Activated naive CD4-positive, alpha-beta T cell (primary cell): ENCODE results near the gene FAM83F.

Source experiments
- DNase-seq, 4 experiments: peaks; one replicate each; lab custom pipeline; 2025; lab: John Stamatoyannopoulos, UW

The FAM83F gene

GRCh38 chr22:39994566-39995392 lies at the start of gene FAM83F:
FAM83F (plus strand) TSS chr22:39994954; CDS start chr22:39995043, 89 bp downstream.
- peak in 1 of 4 experiments; percentile 26 for DNase-seq

DNA sequence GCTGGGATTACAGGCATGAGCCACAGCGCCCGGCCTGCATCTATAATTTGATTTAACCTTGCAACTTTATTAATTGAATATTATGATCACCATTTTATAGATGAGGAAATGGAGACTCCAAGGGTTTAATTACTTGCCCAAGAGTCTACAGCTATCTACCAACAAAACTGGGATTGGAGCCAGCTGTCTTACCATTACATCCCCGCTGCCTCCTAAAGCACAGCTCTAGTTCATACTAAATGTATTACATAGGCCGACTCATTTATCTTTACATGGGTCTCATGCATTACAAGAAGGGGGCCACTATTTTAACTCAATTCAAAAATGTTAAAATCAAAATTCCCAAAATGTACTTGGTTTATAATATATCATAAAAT lies 48.6 kb upstream of the FAM83F start:
- DNase-seq, result no peak

- no peak for DNase-seq
Observed at GRCh38 chr22:39946503-39947219, 48.1 kb upstream of the FAM83F start.

- no peak for DNase-seq
Observed at GRCh38 chr22:39947220-39948216, 47.2 kb upstream of the FAM83F start.

DNA sequence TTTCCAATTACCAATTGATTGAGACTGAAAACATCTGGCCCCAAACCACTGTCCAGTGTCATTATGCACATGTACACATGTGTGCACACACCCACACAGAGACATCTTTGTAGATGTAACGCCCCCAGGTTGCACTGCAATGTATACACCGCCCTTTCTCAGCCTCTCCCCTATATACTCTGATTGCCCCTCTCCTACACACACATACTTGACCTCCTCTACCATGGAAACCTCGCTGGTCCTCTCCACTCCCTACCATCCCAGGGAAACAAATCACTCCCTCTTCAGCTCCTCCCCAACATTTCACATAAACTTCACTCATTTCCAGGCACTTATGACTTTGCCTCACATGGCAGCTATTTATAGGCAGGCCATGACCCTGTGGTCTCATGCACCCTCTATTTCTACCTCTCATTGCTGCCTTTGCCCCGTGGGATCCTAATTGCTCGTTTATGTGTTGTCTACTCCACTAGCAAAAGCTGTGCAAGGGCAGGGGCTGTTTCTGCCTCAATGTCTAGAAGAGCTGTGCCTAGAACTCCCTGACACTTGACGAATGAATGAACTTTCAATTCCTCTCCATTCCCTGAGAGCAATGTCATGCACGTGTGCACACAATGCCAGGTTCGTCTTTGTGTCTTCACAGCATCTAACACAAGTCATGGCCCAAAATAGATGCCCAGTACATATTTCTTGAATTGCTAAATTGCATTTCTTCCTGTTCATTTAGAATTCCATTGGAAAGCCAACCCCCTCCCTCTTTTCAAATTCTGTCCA lies 44.6 kb upstream of the FAM83F start:
- DNase-seq, result no peak

DNA sequence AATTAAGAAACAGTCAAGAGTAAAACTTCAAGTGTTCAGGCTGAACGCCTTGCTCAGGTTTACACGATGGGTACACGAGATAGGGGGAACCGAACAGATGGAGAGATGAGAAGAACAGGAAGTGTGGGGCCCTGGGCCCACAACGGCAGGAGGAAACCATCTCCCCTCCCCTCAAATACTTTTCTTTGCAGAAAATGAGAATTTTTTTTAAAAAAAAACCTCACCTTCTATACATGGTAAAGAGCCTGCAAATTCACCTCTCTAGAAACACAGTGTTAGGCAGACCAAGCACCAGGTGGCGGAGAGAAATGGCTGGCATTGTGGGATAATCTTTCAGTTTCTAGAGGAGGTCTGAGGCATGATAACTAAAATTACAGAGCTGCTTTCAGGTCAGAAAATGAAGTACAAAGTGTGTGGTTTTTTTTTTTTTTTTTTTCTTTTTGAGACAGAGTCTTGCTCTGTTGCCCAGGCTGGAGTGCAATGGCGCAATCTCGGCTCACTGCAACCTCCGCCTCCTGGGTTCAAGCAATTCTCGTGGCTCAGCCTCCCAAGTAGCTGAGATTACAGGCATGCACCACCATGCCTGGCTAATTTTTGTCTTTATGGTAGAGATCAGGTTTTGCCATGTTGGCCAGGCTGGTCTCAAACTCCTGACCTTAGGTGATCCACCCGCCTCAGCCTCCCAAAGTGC lies 43.0 kb upstream of the FAM83F start:
- peak in 1 of 4 experiments; percentile 14 for DNase-seq

- no peak for DNase-seq
Observed at GRCh38 chr22:39952347-39952746, 42.4 kb upstream of the FAM83F start.

GRCh38 chr22:39953101-39953500 lies 41.7 kb upstream of the FAM83F start:
- DNase-seq, result no peak

DNA sequence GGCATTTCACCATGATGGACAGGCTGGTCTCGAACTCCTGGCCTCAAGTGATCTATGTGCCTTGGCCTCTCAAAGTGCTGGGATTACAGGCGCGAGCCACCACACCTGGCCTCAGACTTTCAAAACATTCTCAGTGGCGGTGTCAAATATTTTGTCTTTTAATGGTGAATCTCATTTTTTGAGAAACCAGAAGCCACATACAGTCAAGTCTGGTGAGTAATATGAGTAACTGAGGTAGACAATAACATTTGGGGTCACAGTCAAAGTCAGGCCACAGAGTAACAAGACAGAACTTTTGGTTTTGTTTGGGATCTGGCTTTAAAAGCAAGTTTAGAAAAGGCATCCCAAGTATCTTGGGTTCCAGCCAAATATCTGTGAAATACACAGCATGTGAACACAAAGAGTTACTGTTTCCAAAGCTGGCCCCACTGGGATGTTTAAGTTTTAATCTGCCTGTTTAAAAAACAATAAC lies 40.1 kb upstream of the FAM83F start:
- no peak for DNase-seq

GRCh38 chr22:39955675-39956074 lies 39.1 kb upstream of the FAM83F start:
- no peak for DNase-seq

DNA sequence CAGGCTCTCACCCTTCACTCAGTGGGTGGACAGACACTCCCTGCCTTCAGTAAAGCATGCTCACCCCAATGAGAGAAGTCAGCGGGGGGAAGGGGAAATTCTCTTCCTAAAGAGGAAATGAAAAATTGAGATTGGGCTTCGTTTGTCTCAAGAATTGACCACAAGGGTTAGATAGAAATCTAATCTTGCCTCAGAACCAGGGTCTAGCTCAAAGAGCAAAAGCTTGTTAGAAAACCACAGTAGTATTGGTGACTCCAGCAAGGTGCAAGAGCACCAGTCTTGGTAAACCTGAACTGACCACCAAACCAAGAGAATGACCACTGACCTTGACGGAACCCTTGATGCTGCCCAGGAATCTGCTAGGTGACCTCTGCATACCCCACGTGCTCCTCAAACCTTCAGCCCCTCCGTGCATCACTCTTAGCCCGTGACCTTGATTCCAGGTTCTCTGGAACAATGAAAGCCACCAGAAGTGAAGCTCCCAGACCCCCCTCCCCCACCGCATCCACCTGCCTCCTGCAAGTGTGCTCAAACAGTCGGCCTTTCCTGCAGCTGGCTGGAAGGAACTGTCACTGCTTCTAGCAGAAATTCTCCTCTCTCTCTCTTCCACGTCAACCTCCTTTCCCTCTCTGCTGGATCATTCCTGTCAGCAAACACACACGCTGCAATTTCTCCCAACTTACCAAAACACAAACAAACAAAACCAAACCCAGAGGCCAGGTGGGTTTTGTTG lies 37.7 kb upstream of the FAM83F start:
- no peak for DNase-seq

DNA sequence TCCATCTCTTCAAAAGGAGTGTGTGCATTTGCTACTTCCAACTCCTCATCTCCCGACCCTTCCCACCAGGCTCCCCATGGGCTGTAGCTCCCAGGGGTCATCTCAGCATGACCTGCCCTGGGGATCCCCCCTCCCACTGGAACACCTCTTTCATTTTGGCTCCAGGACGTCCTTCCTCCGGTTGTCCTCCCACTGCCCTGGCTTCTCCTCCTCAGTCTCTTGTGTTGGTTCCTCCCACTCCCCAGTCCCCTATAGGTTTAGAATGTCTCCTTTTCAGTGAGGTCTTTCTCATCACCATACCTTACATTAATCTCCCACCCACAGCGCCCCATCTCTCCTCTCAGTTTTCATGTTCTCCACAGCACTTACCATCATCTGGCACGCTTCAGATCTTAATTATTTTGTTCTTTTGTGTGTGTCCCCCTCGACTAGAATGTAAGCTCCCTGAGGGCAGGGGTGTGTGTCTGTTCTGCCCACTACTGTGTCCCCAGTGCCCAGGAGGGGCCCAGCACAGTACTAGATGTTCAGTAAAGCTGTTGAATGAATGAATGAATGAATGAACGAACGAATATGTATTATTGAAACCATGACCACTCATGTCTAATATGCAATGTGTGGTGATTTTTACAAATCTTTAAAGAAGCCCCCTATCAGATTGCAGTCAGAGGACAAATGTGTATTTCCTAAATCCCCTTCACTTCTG lies 36.6 kb upstream of the FAM83F start:
- DNase-seq, result no peak

DNA sequence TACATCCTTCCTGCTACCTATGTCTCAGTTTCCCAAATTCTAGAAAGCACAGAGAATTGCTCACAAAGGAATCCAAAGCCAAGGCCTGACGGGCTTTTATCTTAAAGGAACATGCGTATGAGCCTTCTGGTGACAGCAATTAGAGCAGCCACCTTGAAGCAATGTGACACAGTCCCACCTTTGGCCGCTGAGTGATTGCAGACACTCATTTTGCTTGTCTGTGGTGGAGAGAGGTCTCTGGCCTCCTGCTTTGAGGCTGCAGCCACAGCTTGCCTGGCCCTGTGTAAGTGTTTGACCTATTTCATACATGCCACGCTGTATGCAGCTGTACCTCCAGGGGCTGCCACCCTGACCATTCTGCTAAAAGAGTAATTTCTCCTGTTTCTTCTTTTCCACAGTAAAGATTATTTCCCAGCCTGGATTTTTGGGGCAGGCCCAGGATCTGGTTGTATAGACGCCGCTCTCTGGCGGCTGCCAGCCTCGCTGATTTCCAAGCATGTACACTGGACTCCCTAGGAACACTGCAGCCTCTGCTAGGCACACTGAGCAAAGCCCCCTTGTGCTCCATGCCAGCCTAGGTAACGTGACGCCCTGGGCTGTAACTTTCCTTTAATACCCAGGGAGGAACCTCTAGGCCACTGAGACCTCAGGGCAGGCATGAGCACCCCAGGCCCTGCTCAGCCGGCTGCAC lies 35.7 kb upstream of the FAM83F start:
- no peak for DNase-seq

GRCh38 chr22:39959640-39960447 lies 34.9 kb upstream of the FAM83F start, which contains the start of gene TMA7B:
TMA7B (plus strand) TSS chr22:39960397; CDS start chr22:39964375, 3,978 bp downstream.
- DNase-seq, result peak in 1 of 4 experiments; percentile 28

DNA sequence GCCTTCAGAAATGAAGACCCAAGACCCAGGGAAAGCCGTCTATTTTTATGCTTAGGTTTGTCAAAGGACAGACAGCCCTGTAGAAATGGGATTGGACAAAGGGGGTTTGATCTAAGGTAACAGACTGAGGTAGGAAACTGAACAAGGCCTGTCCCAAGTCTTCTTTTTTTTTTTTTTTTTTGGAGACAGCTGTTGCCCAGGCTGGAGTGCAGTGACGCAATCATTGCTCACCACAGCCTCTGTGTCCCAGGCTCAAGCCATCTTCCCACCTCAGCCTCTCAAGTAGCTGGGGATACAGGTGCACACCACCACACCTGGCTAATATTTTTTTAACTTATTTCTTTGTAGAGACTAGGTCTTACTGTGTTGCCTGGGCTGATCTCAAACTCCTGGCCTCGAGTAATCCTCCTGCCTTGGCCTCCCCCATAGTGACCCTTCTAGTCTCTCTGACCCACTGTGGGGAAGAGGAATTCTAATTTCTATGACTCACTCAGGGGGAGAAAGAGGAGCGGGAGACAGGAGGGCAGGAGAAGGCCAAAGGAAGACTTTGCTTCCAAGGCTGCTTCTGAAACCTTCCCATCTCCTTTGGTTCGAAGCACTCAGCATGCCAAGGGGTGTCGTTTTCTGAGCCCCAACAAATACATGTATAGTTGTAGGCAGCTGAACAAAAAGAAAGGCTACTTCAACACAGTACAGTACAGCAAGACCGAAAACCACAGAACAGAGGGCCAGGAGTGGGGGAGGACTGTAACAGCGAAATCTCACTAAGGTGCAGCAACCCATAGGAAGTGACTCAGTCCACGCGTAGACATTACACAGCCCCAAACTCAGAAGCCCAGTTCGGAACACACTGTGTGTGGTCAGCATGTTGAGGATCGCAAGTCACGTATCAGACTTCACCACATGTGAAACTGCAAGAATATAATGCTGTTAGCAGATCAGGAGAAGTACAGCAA lies 33.7 kb upstream of the FAM83F start:
- no peak for DNase-seq

- DNase-seq, result no peak
Observed at GRCh38 chr22:39962071-39962470, 32.7 kb upstream of the FAM83F start.
